HEK293T (cell line): ENCODE data around the gene CACNA1F.

ENCODE experiments used
- BHLHE40 ChIP-seq: fragments of 450-650 bp; IDR thresholded peaks from 2 replicates; pipeline ENCODE4 v1.6.1; 2016; ENCODE audit warnings: mild to moderate bottlenecking, moderate library complexity, borderline replicate concordance
- CTBP1 ChIP-seq: fragments of 450-650 bp; IDR thresholded peaks from 2 replicates; pipeline ENCODE4 v1.6.1; 2016; ENCODE audit warnings: borderline replicate concordance
- ELF4 ChIP-seq: fragments of 450-650 bp; IDR thresholded peaks from 2 replicates; pipeline ENCODE4 v1.6.1; 2017; ENCODE audit warnings: antibody characterized with exemption
- FOXA1 ChIP-seq: fragments of 450-650 bp; IDR thresholded peaks from 2 replicates; pipeline ENCODE4 v1.6.1; 2016; ENCODE audit warnings: mild to moderate bottlenecking
- FOXM1 ChIP-seq: fragments of 450-650 bp; IDR thresholded peaks from 2 replicates; pipeline ENCODE4 v1.6.1; 2017; ENCODE audit warnings: mild to moderate bottlenecking, borderline replicate concordance
- HDGF ChIP-seq: fragments of 450-650 bp; IDR thresholded peaks from 2 replicates; pipeline ENCODE4 v1.6.1; 2017; ENCODE audit warnings: antibody characterized with exemption, borderline replicate concordance
- L3MBTL2 ChIP-seq: fragments of 450-650 bp; conservative IDR thresholded peaks from 2 replicates; pipeline ENCODE4 v1.6.1; 2016; ENCODE audit warnings: mild to moderate bottlenecking
- LEF1 ChIP-seq: fragments of 450-650 bp; IDR thresholded peaks from 2 replicates; pipeline ENCODE4 v1.6.1; 2017; ENCODE audit warnings: mild to moderate bottlenecking, borderline replicate concordance
- NFRKB ChIP-seq: fragments of 450-650 bp; IDR thresholded peaks from 2 replicates; pipeline ENCODE4 v1.6.1; 2016; ENCODE audit warnings: mild to moderate bottlenecking, moderate library complexity
- SP1 ChIP-seq: fragments of 450-650 bp; IDR thresholded peaks from 2 replicates; pipeline ENCODE4 v1.6.1; 2017
- SUZ12 ChIP-seq: fragments of 450-650 bp; IDR thresholded peaks from 2 replicates; pipeline ENCODE4 v1.6.1; 2016; ENCODE audit warnings: mild to moderate bottlenecking
- TARDBP ChIP-seq: fragments of 450-650 bp; IDR thresholded peaks from 2 replicates; pipeline ENCODE4 v1.6.1; 2016
- ZNF384 ChIP-seq: fragments of 450-650 bp; IDR thresholded peaks from 2 replicates; pipeline ENCODE4 v1.6.1; 2016

- TF ChIP-seq SP1 (no peak), CTBP1 (no peak), ELF4 (no peak), FOXM1 (no peak), NFRKB (no peak), TARDBP (no peak), ZNF384 (no peak), LEF1 (no peak), BHLHE40 (no peak), FOXA1 (no peak), SUZ12 (no peak), L3MBTL2 (peak; percentile 62), HDGF (no peak)
These were observed 77.0 kb downstream of the CACNA1F start for GRCh38 chrX:49155900-49156837.
